Endothelial cell of umbilical vein (primary cell): ENCODE measurements around the gene SORCS2.

Experiments
- POLR2A ChIP-seq: IDR thresholded peaks from 2 replicates; pipeline ENCODE4 v1.6.1; 2012; ENCODE audit warnings: low read depth, mild to moderate bottlenecking, control low read depth, low read length
- TF ChIP-seq, protein P1 (sequence below): IDR thresholded peaks from 2 replicates; pipeline ENCODE4 v1.6.1; 2011; ENCODE audit not compliant: insufficient read depth, insufficient read length
- TF ChIP-seq, protein P2 (sequence below), 2 donors: IDR thresholded peaks; 1 replicate in 1 of 2; 2 replicates in 1 of 2; pipeline ENCODE4 v1.5.1; 2011; ENCODE audit warnings: low read length in 2 of 2, mild to moderate bottlenecking in 2 of 2, moderate library complexity in 2 of 2, control low read depth in 1 of 2, inconsistent platforms in 1 of 2, low read depth in 1 of 2; ENCODE audit not compliant: insufficient read depth in 1 of 2; ENCODE audit errors: extremely low read depth in 1 of 2

DNA sequence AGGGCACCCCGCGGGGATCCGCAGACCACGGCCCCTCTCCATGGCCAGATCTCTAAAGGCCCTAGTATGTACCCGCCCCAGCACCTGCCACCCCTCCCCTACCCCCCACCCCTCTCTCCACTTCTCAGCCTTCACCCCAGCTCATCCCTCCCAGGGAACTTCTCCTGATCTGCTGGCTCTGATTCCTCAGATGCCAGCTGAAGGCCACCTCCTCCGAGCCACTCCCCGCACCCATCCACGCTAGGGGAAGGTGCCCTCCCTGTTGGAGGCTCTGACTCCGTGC lies 230.5 kb downstream of the SORCS2 start:
- TF ChIP-seq, protein P1, sequence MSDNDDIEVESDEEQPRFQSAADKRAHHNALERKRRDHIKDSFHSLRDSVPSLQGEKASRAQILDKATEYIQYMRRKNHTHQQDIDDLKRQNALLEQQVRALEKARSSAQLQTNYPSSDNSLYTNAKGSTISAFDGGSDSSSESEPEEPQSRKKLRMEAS: no peak
- TF ChIP-seq, protein P2, sequence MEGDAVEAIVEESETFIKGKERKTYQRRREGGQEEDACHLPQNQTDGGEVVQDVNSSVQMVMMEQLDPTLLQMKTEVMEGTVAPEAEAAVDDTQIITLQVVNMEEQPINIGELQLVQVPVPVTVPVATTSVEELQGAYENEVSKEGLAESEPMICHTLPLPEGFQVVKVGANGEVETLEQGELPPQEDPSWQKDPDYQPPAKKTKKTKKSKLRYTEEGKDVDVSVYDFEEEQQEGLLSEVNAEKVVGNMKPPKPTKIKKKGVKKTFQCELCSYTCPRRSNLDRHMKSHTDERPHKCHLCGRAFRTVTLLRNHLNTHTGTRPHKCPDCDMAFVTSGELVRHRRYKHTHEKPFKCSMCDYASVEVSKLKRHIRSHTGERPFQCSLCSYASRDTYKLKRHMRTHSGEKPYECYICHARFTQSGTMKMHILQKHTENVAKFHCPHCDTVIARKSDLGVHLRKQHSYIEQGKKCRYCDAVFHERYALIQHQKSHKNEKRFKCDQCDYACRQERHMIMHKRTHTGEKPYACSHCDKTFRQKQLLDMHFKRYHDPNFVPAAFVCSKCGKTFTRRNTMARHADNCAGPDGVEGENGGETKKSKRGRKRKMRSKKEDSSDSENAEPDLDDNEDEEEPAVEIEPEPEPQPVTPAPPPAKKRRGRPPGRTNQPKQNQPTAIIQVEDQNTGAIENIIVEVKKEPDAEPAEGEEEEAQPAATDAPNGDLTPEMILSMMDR (IDR thresholded peaks at IDR 0.05; ENCODE audit: extremely low read depth in 1 of 2, insufficient read depth in 1 of 2, low read depth in 1 of 2, low read length in 2 of 2): no peak
- TF ChIP-seq POLR2A: no peak
